HL-60/S4 treated with retinoic acid at 250 ng/mL for 4 days and 3 days (cell line): Measurements from ENCODE around the gene ST8SIA6.
"Not testable (repeated sequence)": the region's sequence is repeated elsewhere in the genome, so short reads cannot be mapped to it uniquely, and the experiment has no call there.

Source experiments
- in situ Hi-C: fragments of 300-500 bp; cut with MboI; formaldehyde crosslinking; loops from 2 replicates; pipeline ENCODE4 v1.7.0; 2022; ENCODE audit warnings: low sequenced_read_pairs

Gene ST8SIA6

DNA sequence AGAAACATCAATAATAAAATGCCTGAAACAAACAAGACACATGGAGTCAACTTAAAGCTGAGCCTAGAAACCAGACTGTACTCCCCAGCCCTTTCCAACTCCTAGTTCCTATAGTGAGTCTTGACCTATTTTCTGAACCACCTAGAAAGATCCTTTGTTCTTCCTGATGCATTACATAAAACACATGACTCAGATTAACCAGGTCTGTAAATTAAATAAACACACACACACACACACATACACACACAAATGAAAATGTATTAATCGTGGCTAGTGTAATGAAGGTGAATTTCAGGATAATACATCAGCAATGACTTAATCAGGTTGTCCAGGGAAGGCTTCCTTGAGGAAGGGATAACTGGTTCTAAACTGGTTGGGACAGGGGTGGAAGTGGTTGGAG is 104.7 kb downstream of the ST8SIA6 start:
- in situ Hi-C loops, result no loop called here

DNA sequence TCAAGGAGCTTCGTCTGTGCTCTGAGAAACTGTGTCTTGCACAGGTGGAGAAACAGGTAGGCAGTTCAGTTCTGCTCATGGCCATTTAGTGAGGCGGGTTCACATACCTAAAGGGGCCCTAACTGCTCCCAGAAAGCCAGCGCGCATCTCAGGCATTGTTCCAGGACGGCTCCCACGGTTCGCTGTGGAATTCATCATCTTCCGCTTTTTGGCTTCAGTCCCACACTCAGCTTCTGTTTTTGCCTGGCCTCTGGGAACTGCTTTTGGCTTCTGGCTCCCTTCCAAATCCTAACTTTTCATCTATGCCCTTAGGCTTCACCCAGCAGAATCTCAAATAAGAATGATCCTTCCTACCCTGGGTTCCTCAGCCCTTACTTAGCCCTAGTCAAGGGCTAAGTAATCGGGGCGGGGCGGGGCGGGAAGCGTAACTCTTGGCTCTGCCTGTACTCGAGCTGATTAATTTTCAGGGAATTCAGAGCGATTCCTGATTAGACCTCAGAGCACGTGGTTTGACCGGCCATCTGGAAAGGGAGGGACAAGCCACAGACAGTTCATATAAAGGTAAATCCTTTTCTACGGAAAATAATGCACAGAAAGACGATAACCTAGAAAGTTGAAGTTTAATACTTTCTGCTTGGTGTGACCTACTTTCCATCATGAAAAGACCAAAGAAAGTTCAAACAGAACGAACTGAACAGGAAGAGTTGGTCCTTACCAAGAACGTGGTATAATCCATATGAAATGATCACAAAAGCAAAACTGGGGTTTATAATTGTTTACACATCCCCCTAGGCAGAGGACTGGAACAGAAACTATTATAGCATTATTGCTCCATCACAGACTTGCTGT is 105.7 kb downstream of the ST8SIA6 start:
- in situ Hi-C loops, result no loop called here

DNA sequence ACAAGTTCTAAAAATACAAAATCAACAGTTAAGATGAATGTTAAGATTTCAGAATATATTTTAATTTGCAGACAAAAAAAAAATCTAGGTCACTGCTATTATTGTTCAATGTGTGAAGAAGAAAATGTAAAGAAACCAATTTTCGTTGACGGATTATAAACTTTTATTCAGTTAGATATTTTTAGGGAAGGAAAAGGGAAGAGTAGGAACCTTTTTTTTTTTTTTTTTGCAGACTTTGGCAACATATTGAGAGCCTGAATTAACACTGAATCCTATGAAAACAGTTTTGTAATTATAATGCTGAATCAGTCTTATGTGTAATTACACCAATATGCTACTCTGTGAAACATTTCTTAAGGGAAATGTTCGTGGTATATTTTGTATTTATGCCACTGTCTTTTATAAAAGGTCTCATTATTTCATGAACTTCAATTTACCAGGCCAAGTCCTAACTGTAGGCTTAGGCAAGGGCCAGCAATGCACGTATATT is 106.3 kb downstream of the ST8SIA6 start:
- in situ Hi-C loops, result no loop called here

DNA sequence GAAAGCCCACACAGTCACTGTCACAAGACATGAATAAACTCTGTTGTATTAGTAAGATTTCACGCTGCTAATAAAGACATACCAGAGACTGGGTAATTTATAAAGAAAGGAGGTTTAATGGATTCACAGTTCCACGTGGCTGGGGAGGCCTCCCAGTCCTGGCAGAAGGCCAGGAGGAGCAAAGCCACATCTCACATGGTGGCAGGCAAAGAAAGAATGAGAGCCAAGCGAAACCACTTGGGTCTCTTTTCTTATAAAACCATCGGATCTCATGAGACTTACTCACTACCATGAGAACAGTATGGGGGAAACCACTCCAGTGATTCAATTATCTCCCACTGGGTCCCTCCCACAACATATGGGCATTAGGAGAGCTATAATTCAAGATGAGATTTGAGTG is 110.2 kb downstream of the ST8SIA6 start:
- in situ Hi-C loops, result no loop called here

DNA sequence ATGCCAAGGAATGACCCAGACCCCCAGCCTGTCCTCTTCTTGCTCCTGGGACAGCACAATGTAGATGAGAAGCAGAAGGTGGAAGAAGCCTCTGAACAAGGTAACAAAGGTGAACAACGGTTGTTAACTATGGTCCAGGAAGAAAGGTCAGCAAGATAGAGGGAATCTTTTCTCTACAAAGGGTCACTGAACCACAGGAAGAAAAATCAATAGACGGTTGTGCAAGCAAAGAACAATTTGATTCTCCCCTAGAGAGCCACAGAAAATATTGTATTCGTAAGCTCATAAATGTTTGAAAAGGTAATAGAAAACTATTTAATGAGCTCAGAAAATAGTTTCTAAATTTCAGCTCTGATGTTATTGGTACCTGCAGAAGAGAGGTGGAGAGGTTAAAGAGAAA is 111.3 kb downstream of the ST8SIA6 start:
- in situ Hi-C loops, result no loop called here

DNA sequence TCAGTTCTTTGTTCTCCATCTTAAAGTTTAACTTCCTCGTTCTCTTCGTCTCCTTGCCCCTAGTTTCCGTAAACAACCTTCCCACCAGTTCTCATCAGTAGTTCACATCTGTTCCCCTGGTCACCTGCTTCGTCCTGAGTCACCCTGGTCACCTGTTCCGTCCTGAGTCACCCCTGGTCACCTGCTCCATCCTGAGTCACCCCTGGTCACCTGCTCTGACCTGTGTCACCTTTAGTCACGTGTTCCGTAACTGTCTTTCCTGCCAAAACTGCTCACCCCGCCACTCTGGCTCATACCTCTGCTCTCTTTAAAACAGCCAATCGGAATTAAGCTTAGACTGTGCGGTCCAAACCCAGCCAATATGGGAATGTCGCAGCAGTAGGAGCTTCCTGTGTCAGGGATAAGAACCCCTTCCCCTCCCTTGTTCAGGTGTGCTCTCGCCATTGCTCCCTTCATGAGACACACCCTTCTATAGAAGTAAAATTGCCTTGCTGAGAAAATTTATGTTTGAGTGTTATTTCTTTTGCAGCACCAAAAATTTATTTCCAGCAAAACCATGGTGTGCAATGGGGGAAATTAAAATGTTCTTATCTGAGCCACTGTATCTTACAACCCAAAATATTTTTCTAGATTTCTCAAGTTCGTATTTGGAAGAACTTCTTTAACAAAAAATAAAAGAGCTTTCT is 114.1 kb downstream of the ST8SIA6 start:
- in situ Hi-C loops, result no loop called here

DNA sequence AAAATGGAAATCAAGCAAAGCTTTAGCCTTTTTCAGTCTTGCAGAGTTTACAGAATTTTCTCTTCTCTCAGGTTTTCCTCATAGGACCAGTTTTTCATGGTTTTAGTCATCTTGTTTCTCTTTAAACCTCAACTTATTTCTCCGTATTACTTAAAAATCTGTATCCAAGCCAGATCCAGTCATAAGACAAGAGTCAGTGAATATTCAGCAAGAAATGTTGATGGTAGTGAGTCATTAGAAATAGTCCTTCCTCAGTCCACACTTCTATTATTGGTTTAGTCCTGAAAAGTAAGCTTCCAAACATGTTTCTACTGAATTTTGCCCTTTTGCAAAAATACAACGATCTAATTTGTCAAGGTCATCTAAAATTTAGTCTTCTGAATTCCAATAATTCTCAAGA is 119.3 kb downstream of the ST8SIA6 start:
- in situ Hi-C loops, result no loop called here

DNA sequence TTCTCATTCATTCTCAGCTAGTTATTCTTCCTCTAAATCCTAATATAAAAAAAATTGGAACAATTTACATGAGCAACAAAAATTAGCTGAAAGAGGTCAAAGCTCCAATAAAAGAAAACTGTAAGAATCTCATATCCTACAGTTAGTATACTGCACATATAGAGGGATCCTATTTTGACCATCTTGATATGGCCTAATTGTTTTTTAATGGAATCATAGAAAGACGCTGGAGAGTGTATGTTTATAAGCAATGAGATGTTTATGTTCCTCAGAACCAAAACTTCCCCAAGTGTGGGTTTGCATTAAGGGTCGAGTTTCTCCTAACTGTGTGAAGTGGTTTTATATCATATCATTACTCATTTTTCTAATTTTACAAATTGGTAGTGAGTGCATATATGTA is 123.9 kb downstream of the ST8SIA6 start:
- in situ Hi-C loops, result no loop called here

DNA sequence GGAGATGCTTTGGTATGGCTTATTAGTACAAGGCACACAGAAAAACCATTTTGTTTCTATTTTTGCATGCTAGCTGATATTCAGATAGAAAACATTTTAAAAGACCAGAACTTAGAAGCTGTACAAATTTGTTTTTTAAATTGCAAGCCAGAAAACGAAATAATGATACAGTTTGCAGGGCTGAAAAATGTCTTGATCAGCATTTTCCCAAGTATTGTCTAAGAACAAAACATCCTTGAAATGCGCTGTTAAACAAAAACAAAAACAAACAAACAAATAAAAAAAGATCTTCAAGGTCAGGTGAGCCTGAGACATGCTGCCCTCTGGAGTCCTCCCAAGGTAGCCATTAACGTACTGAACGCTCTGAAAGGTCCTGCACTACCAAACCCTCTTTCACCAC is 128.0 kb downstream of the ST8SIA6 start:
- in situ Hi-C loops, result no loop called here

DNA sequence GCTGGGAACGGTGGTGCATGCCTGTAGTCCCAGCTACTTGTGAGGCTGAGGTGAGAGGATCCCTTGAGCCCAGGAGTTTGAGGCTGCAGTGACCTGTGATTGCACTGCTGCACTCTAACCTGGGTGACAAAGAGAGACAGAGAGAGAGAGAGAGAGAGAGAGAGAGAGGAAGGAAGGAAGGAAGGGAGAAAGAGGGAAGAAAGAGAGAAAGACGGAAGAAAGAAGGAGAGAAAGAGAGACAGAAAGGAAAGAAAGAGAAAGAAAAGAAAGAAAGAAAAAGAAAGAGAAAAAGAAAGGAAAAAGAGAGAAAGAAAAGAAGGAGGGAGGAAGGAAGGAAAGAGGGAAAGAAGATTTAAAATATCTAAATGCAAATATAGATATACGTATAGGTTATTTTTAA is 132.4 kb downstream of the ST8SIA6 start:
- in situ Hi-C loops, result not testable (repeated sequence)

DNA sequence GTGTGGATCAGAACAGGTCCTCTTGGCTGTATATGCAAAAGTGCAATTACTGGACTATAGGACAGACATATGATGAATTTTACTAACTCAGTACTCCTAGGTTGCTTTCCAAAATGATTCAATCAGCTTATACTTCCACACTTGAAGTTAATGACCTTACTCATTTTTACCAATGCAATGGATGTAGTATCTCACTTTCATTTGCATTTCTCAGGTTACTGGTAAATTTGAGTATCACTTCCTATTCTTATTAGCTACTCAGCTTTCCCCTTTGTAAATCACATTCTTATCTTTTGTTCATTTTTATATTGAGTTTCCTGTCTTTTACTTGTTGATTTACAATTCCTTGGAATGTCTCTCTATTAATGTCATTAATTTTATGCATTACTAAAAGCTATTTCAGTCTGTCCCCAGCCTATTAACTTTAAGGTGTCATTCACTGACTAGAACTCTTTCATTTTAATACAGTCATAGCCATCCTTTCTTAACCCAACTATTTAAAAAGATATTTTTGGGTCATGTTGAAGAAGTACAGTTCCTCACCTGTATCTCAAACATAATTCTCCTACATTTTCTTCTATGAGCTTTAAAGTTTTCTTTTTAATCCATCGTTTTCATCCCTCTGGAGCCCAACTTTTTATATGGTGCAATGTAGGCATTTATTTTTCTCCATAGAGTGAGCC is 137.8 kb downstream of the ST8SIA6 start:
- in situ Hi-C loops, result no loop called here

DNA sequence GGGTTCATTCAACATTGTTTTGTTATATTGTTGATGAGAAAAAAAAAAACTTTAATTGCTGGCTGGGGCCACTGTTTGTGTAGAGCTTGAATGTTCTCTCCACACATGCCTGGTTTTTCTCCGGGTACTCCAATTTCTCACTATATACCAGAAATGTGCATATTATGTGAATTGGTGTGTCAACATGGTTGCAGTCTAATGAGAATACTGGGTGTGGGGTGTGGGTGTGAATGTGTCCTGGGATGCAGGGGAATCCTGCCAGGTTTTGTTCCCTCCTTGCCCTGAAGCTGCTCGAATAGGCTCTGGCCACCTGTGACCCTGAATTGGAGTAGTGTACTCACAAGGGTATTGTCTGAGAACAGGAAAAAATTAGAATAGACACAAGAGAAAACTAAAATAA is 145.0 kb downstream of the ST8SIA6 start:
- in situ Hi-C loops, result no loop called here

DNA sequence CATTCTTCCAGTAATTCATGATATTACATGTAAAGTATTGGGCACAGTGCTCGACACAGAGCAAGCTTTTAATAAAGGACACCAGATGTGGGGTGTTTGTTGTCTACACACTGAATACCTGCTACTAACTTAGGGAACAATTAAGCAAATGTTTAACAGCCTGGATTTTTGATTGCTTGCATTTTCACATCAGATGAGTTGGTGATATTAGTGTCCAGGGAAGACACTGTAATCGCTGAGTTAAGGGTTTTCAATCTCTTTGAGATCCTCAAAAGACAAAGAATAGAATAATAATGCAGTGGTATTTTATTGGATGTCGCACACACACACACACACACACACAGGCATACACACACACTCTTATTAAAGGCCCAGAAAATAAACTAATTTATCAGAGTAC is 147.3 kb downstream of the ST8SIA6 start:
- in situ Hi-C loops, result no loop called here

DNA sequence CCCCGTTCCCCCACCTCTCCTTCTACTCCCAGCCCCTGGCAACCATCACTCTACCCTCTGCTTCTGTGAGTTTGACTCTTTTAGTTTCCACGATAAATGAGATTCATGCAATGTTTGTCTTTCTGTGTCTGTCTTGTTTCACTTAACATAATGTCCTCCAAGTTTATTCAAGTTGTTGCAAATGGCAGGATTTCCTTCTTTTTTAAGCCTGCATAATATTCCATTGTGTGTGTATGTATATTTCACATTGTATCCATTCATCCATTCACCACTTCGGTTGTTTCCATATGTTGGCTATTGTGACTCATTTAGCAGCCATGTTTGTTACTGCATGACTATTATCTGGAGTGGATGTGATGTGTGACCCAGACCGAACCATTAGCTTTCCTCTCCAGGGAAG is 162.0 kb downstream of the ST8SIA6 start:
- in situ Hi-C loops, result no loop called here

DNA sequence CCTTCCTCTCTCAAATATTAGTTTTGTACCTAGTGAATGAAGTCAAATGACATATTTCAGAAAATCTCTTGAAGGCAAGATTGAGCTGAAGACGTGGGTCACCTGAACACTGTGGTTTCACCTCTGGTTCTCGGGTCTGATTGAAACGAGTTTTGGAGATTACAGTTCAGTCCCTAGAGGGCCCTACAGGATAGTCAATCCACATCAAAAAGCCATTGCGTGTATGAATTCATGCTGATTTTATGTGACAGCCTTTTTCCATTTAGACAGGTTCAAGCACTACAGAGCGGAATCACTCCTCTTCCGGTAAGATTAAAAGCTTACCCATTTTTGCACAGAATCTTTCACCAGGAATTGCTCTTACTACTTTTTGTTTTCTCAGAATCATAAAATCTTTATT is 164.2 kb downstream of the ST8SIA6 start:
- in situ Hi-C loops, result no loop called here

DNA sequence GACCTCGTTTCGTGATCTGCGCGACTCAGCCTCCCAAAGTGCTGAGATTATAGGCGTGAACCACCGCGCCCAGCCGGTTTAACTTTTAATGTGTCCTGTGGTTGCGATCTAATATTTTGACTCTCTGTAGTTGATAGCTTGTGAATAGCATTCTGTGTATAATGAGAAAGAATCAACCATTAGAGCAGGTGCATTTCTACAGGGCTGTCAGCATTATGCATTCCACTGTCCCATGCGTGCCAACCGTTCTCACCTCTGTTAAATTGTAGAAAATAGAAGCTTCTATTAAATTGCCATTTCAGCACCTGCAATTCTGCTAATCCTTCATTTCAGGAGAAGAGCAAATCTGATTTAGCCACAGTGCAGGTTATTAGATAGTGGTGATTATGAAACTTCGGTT is 164.6 kb downstream of the ST8SIA6 start:
- in situ Hi-C loops, result no loop called here

DNA sequence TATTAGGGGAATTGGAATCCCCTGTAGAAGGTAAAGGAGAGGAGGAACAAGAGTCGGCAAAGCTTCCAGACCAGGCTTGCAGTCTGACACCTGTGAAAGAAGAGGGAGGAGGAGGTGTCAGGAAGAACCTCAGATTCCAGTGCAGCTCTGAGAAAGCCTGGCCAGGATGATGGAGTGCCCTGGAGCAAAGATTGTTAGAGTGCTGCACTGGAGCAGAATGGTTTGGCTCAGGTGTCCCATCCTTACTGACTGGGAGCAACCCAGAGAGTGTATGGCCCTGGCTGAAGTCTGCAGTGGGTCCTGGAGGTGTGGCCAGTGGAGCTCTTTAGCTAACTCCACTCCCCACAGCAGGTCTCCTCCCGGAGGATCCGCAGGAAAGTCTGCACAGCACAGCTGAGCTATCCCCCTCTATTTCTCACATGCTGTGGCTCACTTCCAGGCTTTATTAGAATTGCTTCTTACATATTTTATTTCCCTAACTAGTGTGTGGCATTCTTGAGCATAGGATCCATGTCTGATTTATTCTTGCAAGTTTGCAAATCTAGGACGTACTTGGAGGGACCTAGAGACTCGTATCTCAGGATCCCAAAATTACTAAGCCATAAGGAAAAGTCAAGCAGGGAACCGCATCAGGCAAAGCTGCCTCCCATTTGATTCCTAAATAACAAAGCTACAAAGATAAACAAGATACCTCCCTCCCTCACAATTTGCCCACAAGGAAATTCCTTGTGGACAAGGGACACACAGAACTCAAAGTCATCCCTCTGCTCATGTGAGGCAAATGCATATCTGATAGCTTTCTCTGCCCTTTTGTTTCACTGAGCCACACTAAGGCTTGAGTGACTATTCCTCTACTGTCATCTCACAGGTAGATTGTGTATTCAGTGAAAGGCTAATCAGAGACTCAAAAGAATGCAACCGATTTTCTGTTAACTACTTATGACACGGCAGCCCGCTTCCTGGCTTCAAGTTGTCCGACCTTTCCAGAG is 167.5 kb downstream of the ST8SIA6 start:
- in situ Hi-C loops, result no loop called here

DNA sequence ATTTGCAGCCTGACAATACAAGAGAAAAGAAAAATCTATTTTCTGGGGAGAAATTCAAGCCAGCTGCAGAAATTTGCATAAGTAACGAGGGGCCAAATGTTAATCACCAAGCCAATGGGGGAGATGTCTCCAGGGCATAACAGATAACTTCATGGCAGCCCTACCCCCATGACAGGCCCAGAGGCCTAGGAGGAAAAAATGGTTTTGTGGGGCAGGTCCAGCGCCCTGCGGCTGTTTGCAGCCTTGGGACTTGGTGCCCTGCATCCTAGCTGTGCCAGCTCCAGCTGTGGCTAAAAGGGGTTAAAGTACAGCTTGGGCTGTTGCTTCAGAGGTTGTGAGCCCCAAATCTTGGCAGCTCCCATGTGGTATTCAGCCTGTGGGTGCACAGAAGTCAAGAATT is 172.1 kb downstream of the ST8SIA6 start:
- in situ Hi-C loops, result no loop called here

DNA sequence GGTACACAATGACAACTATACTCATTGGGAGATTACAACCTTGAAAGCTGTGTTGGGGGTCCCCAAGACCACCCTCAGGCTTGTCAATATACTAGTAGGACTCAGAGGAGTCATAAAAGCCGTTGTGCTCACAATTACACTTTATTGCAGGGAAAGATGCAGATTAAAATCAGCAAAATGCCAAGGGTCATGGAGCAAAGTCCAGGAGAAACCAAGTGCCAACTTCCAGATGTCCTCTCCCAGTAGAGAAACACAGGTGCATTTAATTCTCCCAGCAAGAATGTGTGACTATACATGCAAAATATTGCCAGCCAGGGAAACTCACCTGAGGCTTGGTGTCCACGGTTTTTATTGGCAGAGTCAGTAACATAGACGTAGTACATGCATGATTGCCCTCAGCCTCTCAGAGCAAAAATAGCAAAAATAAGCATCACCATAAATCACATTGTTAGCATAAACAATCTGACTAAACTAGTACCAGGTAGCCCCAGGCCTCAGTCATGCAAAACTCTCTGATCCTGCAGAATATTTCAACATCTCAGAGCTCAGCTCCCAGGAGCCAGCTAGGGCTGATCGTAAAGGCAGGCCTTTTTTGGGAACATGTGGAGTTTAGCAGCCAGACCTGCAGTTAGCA is 175.7 kb downstream of the ST8SIA6 start:
- in situ Hi-C loops, result no loop called here

DNA sequence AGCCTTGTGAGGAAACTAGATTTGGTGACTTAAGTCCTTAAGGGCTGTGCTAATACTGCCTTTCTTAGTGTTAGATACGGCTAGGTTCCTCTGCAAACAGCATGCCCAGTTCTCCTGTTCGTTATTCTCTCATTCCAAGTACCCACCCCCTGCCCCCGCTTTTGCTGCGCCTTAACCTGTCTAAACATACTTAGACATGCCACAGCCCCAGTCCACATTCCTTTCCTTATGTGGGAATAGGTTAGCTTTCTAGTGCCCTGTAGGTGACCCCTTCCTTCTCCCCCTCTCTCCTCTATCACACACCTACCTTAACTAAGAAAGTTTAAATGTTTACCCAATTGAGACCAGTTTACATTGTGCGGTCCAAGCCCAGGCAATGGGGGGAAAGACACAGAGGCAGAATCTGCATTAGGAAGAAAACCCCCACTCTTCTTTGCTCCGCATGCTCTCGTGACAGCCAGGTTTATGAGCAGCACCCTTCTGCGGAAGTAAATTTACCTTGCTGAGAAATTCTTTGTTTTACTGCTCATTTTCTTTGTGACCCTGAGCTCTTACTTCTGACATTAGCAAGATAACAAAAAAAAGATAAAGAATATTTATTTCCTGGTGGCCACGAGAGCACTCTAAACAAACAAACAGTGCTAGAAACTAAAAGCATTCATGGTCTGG is 177.5 kb downstream of the ST8SIA6 start:
- in situ Hi-C loops, result no loop called here
